G401 (cell line): Measurements from ENCODE around the gene HTR4. TPM values are rescaled to one million over a fixed set of nuclear protein-coding genes. Genes with fewer than 3 reads are reported as not detected.

Experiments
- DNase-seq: peaks from one replicate; pipeline ENCODE4 v3.0.0-alpha.2; 2015; ENCODE audit warnings: low spot score
- in situ Hi-C: cut with HindIII; loops from 2 replicates; pipeline ENCODE4 v1.10.0; 2016; ENCODE audit warnings: low sequenced_read_pairs, mixed read lengths
- total RNA-seq: library from RNA; depleted of rRNA; stranded (reverse); fragments of >200 nt; shearing (Covaris generic); gene quantifications from 2 replicates; pipeline ENCODE4 v1.2.3, GENCODE V29; 2014

HTR4 gene
- total RNA-seq, 1 experiment from 2014 or later: not detected

DNA sequence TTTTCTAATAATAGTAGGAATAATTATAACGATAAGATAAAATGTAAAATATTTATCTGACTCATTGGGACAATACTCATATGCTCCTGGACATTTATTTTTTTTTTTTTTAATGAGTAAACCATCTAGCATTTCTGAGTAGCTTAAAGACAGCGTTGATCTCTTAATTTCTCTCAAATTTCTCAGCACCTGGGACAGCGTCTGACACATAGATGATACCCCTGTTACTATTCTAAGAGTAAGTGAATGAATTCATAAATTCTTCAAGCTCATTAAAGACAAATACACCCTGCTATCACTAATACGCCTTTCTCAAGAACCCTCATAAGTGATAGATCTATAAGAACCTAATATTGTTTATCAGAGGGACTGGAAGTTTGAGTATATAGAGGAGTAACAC lies 12.0 kb upstream of the HTR4 start:
- DNase-seq: no peak
- in situ Hi-C loops: no loop called here

DNA sequence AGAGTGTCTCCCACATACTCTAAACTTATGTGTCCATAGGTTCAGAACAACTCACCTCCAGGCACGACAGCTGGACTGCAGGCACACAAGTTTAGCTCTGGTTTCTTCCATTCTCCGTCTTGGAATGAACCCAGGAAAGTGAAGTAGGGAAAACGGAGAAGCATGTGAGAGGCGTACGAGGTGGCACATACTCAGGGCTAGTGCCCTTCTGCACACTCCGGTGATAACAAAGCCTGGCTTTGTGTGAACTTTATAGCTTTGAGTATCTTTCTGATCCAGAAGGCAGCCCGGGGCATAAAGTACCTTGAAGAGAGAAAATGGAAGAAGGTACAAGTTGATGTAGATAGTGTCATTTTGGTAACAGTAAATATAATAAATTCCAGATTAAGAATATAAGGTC lies 11.1 kb upstream of the HTR4 start:
- no peak for DNase-seq
- in situ Hi-C loops: no loop called here

DNA sequence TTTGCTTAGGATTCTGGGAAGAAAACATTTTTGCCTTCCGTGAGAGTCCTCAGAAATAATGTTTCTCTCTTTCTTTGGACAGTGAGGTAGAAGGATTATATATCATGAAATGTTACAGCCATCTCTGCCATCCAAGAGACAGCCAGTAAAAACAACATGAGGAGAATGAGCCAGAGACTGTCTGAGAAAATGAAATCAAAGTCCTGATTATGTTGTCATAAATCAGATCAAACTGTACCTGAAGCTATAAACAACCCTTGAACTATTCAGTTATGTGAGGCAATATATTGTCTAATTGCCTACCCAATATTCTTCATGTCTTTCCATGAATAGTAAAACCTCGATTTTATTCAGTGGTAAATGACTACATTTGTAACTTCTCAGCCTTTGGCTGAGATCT lies 9.2 kb upstream of the HTR4 start:
- no peak for DNase-seq
- in situ Hi-C loops: no loop called here

DNA sequence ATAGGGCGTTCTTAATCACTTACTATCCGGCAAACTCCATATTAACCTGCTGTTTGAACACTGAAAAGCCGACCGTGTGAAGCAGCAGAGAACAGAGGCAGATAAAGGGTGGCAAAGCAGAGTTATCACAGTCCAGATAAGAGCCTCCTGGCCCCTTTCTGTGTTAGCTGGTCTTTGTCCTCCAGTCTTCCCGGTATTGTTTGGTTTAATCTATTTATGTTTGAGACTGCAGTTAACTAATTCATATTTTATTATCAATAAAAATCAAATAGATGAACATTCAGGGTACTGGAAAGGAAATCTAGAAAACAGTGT lies 6.0 kb upstream of the HTR4 start:
- in situ Hi-C loops: no loop called here
- DNase-seq: no peak

DNA sequence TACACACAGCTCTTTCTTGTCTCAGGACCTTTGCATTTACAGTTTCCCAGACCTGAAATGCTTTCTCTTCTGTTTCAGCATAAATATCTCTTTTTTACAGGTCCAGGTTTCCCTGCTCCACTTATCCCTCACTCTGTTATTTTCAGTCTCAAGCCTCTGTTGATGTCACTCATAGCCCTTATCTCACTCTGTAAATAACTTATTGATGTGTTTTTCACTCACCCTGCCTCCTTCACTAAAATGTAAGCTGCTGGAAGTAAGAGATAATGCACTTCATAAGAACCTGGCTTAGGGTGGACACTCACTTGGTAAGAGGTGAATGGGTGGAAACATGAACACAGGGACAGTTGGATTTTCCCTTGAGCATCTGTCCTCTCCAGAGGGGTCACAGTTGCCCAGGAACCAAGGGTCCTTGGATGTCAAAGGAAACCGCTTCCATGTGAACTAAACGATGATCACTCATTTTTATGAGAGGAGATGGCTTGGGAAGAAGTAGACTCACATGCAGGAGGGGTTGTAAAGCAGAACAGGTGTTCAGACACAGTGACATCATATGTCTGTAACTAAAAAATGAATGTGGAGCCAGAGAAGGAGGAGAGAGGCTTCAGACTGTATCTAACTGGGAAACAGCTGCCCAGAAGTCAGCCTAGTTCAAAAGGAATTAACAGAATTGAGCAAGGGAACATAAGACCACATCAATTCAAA lies 5.5 kb upstream of the HTR4 start:
- in situ Hi-C loops: no loop called here
- DNase-seq: no peak

DNA sequence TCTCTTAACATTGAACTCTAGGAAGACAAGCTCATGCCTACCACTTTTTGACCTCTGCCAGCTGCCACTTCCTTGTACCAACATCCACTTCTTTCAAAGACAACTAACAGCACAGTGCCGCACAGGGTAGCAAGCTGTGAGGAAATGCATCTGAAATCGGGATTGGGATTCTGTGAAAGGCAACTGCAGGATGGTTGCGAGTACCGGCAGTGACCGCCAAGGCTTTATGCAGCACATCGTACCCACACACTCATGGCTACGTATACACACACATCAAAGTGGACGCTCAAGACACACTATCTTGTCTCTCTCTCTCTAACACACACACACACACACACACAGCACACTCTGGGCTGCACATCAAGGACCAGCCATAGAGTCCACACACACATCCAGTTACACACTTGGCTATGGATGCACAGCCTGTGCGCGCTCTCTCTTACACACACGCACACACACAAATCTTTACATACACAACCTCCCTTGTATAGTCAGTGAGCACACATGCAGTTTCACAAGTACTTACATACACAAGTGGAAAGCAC lies 964 bp downstream of the HTR4 start:
- DNase-seq: no peak
- in situ Hi-C loops: no loop called here

DNA sequence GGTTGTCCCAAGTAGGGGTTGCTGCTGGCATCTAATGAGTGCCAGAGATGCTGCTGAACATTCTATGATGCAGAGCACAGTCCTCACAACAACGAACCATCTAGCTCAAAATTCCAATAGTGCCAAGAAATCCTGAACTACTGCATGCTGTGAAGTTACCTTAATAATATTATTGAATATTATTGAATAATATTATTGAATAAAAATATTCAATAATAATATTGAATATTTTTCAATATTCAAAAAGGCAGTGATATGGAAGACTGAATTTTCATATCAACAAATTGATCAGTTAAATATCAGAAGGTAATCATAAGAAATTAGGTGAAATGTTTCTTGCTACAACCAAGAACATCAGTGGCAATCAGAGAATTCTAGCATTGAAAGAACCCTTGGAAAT lies 2.8 kb downstream of the HTR4 start:
- in situ Hi-C loops: no loop called here
- no peak for DNase-seq

DNA sequence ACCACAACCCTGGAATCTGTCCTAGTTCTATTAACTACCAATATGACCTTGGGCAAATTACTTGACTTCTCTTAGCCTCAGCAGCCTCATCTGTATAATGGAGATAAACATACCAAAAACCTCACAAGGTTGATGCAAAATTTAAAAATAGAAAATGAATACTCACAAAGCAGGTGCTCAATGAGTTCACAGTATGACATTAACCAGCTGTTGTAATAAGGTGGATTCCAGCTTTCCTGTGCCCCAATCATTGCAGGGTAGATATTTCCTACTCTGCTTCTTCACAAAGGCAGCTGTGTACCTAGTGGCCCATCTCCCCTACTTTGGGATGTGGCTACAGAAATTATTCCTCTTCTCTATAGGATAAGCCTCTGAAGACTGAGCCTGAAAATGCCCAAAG lies 8.8 kb downstream of the HTR4 start:
- DNase-seq: no peak
- in situ Hi-C loops: no loop called here

DNA sequence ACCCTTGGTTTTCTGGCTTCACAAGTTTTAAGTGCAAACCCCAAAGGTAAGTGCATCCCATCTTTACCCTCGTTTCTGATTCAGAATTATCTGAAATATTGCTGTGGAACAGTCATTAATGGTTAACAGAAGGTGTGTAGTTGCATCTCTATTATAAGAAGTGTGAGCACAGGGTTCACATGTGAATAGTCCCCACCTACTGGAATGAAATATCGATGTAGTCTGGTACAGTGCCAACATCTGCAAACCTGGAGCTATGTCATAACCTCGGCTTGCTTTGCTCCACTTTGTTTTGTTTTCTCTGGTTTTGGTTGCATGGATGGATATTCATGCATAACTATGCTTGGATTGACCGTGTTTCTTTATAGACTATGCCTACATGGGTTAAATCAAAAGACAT lies 12.6 kb downstream of the HTR4 start:
- in situ Hi-C loops: no loop called here

DNA sequence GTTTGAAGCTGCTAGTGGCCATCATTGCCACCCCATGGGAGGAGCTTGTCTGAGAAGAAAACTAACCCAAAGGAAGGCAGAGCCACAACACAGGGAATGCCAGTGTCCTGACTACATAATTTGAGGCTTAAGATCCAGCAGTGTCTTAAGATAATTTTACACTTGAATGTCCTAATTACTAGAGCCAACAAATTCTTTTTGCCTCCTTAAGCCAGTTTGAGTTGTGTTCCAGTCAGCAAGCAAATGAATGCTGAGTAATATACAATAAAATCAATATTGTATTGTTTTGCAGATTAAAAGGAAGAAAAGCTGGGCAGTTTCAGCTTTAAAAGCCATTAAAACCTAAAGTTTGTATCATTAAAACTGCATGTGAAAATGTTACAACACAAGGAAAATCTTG lies 13.9 kb downstream of the HTR4 start:
- DNase-seq: no peak
- in situ Hi-C loops: no loop called here

More for the DNA sequence above, 12.6 kb downstream of the HTR4 start:
- DNase-seq: no peak

DNA sequence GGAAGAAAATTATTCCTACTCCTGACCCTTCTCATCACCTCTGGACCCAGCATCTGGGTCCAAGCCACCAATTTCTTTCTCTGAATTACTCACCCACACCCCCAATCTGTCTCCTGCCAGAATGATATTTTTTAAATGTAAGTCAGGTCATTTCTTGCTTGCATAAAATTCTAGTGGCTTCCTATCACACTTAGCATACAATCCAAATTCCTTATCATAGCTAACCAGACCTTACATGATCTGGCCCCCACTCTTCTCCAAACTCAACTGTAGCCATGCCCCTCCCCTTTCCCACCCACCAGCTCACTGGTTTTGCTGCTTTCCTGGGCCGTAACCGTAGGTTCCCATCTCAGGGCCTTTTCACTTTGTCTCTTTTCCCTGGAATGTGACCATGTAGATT lies 15.2 kb downstream of the HTR4 start:
- DNase-seq: no peak
- in situ Hi-C loops: no loop called here

DNA sequence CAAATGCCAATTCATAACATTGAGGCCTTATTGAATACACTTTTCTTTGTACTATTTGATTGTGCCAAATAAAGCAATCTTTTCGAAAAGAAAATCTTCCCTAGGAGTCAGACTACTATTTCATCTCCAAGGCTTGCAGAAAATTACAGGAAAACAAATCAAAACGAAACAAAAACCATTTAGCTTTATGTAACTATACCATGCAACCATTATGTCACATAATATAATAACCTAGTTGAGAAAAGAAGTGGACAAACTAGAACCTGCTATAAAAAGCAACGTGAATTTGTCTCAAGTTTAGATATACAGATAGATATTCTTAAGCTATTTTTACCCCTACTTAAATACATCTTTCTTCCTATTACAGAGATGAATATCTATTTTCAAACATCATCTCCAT lies 18.0 kb downstream of the HTR4 start:
- no peak for DNase-seq
- in situ Hi-C loops: no loop called here

DNA sequence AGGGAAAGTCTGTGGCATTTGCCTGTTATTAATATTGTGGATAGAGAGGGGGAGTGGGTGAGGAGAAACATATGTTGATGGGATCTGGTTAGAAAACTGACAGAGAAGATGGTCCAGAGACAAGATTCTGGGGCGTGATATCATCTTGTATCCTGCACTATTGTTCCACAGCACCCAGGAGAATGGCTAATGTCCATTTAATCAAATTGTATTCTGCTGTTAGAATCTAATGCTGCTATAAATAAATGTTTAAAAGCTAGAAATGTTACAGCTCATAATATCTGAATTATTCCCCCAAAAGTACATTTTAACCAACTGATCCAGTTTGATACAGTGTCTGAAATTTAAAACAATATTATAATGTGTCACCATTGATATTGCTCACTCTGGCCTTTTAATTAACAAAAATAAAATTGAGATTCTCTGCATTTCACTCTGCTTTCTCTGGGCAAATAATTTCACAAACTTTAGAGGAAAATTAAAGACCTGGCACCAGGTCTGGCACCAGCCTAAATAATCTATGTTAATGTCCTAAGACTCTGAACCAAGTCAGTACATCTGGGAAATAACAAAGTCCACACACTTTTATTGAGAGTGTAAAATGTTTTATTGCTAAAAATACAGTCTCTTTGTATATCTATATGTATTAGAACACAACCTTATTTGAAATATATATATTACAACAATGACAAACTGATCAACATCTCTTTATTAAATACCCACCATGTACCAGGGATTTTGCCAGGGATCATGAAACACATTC lies 18.8 kb downstream of the HTR4 start:
- in situ Hi-C loops: no loop called here
- DNase-seq: no peak

DNA sequence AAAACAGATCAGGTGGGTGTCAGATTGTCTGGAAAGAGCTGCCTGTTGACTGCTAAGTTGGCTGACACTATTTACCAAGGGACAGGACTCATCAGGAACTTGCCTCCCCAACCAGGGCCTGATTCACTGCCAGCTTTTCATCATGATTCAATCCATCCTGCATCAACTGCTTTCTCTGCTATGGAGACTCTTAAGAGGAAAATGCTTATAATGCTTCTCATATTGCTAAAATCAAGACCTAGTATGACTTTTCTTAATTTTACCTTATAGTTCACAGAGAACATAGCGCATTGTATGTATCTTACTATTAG lies 21.3 kb downstream of the HTR4 start:
- in situ Hi-C loops: no loop called here
- no peak for DNase-seq

DNA sequence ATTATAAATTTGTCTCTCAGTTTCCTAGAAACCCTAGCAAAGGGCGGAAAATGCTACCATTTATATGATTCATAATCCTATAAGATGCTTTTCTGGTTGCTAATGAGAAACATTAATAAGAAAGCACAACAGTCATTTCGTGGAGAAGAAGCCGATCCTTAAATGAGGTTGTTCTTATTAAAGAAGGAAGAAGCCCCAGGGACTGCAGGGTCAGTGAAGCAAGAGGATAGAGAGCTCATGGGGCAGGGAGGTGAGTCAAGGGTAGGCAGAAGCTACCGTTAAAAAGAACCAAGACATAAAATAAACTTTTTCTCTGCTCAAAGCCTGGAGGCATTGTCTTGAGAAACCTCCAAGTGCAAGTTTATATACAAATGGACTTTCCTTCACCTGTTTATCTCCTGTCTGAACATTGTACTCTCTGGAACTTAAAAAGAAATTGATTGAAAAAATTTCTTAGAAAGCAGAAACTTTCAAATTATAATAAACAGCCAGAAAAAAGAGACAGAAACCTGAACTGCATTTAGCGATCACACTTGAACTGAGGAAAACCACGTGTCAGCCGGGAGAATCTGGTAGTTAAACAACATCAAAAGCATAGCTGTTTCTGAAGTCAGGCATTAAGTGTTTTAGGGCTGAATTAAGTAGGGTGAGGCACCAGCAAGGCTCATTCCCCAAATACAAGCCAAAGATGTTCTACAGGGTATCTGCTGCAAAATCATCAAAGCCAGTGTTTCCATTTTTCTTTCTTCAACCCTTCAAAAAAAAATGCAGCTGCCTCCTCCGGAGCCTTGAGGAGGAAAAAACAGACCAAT lies 21.9 kb downstream of the HTR4 start:
- in situ Hi-C loops: no loop called here
- DNase-seq: no peak

DNA sequence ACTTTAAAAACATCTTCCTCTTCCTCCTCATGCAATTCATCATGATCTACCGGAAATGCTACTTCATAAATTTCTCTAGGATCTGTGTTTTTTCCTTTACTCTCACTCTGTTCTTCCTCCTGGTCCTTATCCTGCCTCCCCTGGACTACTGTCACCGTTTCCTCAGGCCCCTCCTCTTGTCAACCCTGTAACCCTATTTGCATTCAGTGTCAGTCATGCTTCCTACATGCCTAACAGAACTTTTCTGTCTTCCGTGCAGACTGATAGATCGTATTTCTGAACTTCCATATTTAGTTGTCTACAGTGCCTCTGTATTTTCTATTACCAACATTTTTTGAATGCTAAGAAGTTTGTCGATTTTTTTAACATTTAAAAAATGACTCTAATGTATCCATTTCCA lies 27.3 kb downstream of the HTR4 start:
- in situ Hi-C loops: no loop called here
- DNase-seq: no peak

DNA sequence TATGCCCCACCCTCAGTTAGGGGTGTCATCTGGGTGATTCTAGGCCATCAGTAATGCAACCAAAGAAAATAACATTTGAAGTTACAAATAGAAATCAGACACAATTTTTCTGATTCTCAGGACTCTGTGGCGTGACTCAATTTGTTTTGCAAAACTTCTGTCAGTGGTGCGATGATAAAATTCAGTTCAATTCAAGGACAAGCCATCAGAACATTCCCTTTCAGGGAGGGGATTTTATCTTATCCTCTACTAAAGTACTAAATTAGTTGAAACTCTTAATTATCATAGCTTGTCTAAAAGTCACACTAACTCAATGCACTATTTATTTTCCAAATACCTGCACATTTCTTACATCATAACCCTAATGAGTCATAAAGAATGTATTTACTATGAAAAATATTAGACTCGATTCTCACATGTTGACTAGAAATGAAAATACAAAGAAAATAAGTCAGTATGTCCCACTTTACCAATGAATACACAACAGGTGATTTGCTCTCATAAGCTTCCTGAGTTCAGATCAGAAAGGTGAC lies 28.2 kb downstream of the HTR4 start:
- no peak for DNase-seq
- in situ Hi-C loops: no loop called here

DNA sequence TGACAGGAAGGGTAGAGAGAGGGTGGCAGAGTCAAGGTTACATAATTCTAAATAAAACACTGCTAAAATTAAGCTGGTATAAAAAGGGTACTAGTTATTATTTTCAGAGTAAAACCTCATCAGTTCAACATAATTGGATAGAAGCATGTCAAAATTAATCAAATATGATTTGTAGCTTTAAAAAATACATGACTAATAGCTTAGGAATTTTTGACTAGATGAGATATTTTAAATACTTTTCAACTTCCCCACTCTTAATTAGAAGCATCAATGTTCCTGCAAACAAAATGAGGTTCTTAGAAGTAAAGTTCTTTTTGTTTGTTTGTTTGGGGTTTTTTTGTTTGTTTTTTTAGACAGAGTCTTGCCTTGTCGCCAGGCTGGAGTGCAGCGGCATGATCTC lies 29.1 kb downstream of the HTR4 start:
- no peak for DNase-seq
- in situ Hi-C loops: no loop called here

DNA sequence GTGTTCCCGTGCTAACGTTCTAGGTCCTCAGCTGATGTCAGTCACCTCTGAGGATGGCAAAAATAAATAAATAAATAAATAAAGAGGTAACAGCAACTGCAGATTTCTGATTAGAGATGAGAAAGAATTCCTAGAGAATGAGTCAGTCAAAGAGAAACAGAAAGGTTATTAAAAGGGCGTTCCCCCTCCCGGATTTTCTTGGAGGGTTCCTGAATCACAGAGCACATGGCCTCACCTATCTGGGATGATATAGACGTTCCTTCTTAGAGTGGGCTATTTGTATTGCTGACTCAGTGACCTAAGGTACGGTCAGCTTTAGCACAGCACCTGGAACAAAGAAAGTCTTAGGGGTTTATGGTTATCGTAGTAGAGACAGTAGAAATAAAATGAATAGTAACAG lies 30.6 kb downstream of the HTR4 start:
- in situ Hi-C loops: no loop called here
- no peak for DNase-seq

DNA sequence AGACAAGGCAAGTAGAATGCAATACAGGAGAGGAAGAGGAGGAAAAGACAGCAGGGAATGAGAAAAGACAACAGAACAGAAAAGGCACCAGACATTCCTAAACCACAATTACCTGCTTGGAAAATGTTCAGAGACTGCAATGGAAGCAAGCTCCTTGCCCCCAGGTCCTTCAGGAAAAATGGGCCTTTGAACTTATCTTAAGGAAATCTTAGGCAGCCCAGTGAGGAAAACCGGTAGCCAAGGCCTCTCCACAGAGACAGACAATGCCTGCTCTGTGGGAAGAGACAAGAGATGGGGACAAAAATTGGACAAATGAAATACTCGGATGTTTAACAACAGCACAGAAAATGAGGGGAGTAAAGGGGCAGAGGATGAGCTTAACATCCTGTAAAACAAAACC lies 31.2 kb downstream of the HTR4 start:
- in situ Hi-C loops: no loop called here
- DNase-seq: no peak
